Posterior vena cava (tissue), 2 donors: ENCODE measurements around the gene GPR3. TPM values are rescaled to one million over a fixed set of nuclear protein-coding genes. Genes with fewer than 3 reads are reported as not detected.

ENCODE experiments used
- DNase-seq: peaks from one replicate; pipeline ENCODE4 v3.0.0-alpha.2; 2020; ENCODE audit warnings: low spot score
- intact Hi-C, 2 donors: fragments of 100-400 bp; cut with DNase I; formaldehyde crosslinking; loops; one replicate each; pipeline versions ENCODE4 v1.14.1 to v1.14.2; 2022 to 2023
- long read RNA-seq, 2 donors: library from polyadenylated mRNA; unstranded; transcript quantifications; one replicate each; pipeline ENCODE4 v2.0.0, GENCODE V29; 2020 to 2021
- total RNA-seq, 2 donors: library from RNA; stranded (reverse); fragmentation: NEBNext Ultra II Directional; extraction: Animal tissue kit (Norgen Biotek cat#: 25700); gene quantifications; one replicate each; pipeline ENCODE4 v1.2.1, GENCODE V29; 2021
- donor health status: DM: yes; HTN: yes; CAD: no.
- donor health status: DM: yes; HTN: yes; CAD: no.

Gene GPR3, protein sequence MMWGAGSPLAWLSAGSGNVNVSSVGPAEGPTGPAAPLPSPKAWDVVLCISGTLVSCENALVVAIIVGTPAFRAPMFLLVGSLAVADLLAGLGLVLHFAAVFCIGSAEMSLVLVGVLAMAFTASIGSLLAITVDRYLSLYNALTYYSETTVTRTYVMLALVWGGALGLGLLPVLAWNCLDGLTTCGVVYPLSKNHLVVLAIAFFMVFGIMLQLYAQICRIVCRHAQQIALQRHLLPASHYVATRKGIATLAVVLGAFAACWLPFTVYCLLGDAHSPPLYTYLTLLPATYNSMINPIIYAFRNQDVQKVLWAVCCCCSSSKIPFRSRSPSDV
- 1 to 10 TPM in 1 of 2 donors, under 1 TPM in 1; 0.37 to 1.2 TPM for total RNA-seq
- long read RNA-seq, donor 1 = 0 reads
- long read RNA-seq, donor 2, partial matches to known transcripts = 0 of 2 reads
- long read RNA-seq, donor 2, other reads (novel, unspliced or antisense) = 0 of 2 reads

GRCh38 chr1:27392096-27392777 is at the start of gene GPR3:
Gene GPR3, plus strand, starts transcription at chr1:27392622. Its CDS starts 1,177 bp downstream, at chr1:27393799.
- intact Hi-C loops = loop anchor here (5.0 to 10.0 kb wide), 3 partner anchors 35 to 273 kb away; no protein-coding TSS in a partner anchor

GRCh38 chr1:27342778-27343638 is 49.4 kb upstream of the GPR3 start:
- DNase-seq = peak; percentile 83
- intact Hi-C loops = no loop called here

More at GRCh38 chr1:27392096-27392777, at the start of gene GPR3:
- DNase-seq = peak; percentile 96

GRCh38 chr1:27343639-27344025 is 48.8 kb upstream of the GPR3 start:
- DNase-seq = no peak
- intact Hi-C loops = no loop called here

- intact Hi-C loops = no loop called here
- peak; percentile 68 for DNase-seq
Measured at GRCh38 chr1:27345272-27345671, 47.1 kb upstream of the GPR3 start.

GRCh38 chr1:27346357-27346756 is 46.1 kb upstream of the GPR3 start:
- DNase-seq = no peak
- intact Hi-C loops = no loop called here

GRCh38 chr1:27346991-27347624 is 45.3 kb upstream of the GPR3 start:
- intact Hi-C loops = no loop called here
- DNase-seq = peak; percentile 79

DNA sequence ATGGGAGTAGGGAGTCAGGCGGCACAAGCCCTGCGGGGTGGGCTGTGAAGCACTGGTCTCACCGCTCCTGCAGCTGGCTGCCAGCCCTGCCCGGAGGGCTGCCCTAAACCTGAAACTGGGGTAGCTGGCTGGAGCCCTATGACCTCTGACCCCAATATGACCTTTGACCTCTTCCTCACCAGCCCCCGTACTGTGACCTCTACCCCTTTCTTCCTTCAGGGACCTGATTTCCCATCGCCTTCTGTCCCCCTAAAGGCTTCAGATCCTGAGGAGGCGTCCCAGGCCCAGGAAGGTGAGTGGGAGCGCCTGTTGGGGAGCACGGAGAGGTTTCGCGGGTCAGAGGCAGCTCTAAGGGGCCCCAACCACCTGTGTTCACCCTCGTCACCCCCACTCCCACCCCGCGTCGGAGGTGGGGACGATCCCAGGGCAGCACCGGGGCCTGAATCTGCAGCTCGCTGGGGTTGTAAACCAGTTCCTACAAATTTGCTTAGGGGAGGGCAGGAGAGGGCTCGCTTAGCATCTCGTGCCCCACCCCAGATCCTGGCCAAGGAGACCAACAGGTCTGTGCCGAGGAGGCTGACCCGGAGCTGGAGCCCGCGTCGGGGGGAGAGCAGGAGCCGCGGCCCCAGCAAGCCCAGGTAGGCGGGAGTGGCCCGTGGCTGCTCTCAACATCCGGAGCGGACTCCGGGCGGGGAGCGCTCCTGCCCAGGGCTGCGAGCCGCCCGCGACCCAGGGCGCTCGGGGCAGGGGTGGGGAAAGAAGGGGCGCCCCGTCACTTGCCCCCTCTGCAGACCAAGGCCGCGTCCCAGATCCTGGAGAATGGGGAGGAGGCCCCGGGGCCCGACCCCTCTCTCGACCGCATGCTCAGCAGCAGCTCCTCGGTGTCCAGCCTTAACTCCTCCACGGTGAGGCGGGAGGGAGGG is 43.3 kb upstream of the GPR3 start:
- peak; percentile 74 for DNase-seq
- intact Hi-C loops = no loop called here

DNA sequence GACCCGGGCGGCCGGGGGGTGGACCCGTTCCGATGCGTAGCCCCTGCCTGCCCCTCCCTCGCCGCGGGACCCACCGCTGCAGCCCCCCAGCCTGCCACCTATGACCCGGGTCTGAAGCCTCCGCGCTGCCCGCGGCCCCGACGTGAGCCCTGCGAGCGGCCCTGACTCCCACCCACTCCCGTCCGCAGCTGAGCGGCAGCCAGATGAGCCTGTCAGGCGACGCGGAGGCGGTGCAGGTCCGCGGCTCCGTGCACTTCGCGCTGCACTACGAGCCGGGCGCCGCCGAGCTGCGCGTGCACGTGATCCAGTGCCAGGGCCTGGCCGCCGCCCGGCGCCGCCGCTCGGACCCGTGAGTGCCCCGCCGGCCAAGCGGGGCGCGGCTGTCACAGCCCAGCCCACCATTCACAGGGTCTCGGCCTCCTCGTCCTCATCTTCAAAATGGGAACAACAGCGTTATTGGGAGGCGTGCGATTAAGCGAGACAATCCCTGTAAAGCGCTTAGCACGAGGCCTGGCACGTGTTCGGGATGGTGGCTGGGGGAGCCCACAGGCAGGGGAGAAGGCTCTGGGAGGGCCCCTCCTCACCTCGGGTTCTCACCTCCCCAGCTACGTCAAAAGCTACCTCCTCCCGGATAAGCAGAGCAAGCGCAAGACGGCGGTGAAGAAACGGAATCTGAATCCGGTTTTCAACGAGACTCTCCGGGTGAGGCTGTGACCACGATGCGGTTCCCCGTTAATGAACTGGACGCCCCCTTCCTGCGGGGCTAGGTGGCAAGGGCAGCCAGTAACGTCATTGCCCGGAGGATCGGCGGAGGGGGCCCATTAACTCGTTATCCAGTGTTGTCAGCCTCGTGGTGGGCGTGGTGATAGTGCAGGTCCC is 42.4 kb upstream of the GPR3 start:
- intact Hi-C loops = no loop called here
- DNase-seq = peak; percentile 90

GRCh38 chr1:27350663-27351540 is 41.5 kb upstream of the GPR3 start:
- peak; percentile 90 for DNase-seq
- intact Hi-C loops = no loop called here

- intact Hi-C loops = no loop called here
- peak; percentile 70 for DNase-seq
Measured at GRCh38 chr1:27351541-27352107, 40.8 kb upstream of the GPR3 start.

- peak; percentile 80 for DNase-seq
- intact Hi-C loops = no loop called here
Measured at GRCh38 chr1:27353166-27353565, 39.3 kb upstream of the GPR3 start.

GRCh38 chr1:27353629-27354028 is 38.8 kb upstream of the GPR3 start:
- intact Hi-C loops = no loop called here
- peak; percentile 68 for DNase-seq

GRCh38 chr1:27355683-27356082 is 36.7 kb upstream of the GPR3 start:
- DNase-seq = no peak
- intact Hi-C loops = loop anchor here in 1 of 2 donors (5.0 kb wide), 1 partner anchor 37 kb away; the partner anchor contains the start of gene GPR3

DNA sequence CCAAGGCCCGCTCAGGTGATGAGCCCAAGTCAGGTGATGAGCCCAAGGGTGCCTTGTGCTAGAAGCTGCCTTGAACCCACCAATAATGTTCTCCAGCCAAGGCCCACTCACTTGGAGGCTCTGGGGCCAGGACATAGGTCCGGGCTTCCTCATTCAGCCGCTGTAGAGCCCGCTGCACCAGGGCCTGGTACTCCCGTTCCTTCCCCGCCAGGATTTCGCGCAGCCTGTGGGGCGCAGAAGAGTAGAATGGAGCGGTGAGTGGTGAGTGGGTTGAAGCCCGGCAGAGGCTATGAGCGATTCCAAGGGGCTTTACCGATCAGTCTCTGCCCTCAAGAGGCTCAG is 36.2 kb upstream of the GPR3 start:
- DNase-seq = no peak
- intact Hi-C loops = loop anchor here in 1 of 2 donors (5.0 kb wide), 1 partner anchor 36 kb away; the partner anchor contains the start of gene GPR3

- intact Hi-C loops = loop anchor here in 1 of 2 donors (5.0 kb wide), 1 partner anchor 36 kb away; the partner anchor contains the start of gene GPR3
- no peak for DNase-seq
Measured at GRCh38 chr1:27356619-27357280, 35.7 kb upstream of the GPR3 start.
